Pancreas (tissue), 10 donors: ENCODE measurements around the gene LCN15. TPM values are rescaled to one million over a fixed set of nuclear protein-coding genes. Genes with fewer than 3 reads are reported as not detected.

Experiments used
- ATAC-seq, 4 donors: fragments of 200-7000 bp; cut with Tn5 transposase; one replicate each; pipeline versions ENCODE4 v1.8.0 to v1.9.1; 2020; ENCODE audit warnings: mild to moderate bottlenecking in 4 of 4, moderate library complexity in 4 of 4
- DNase-seq, 6 donors: peaks; one replicate each; pipeline ENCODE4 v3.0.0-alpha.2; 2020
- FAIRE-seq: peaks from 2 replicates; lab custom pipeline; 2012; peaks lifted over from hg19 to GRCh38; lab: Jason Lieb, UNC
- H3K27ac ChIP-seq, 4 donors: fragments of 200-600 bp; sonication (generic); 1 replicate in 3 of 4; 2 replicates in 1 of 4; pipeline versions ENCODE4 v1.5.0 to v1.8.0; 2020
- H3K27me3 ChIP-seq, 4 donors: fragments of 200-600 bp; one replicate each; pipeline ENCODE4 v1.8.0; 2021
- H3K36me3 ChIP-seq, 3 donors: fragments of 200-600 bp; sonication (generic) in 1 of 3; one replicate each; pipeline versions ENCODE4 v1.5.0 to v1.8.0; 2020 to 2021
- H3K4me1 ChIP-seq, 3 donors: fragments of 200-600 bp; one replicate each; pipeline ENCODE4 v1.8.0; 2021
- H3K4me3 ChIP-seq, 4 donors: fragments of 200-600 bp; sonication (generic) in 2 of 4; one replicate each; pipeline versions ENCODE4 v1.5.0 to v1.8.0; 2020 to 2021
- H3K9me3 ChIP-seq, 4 donors: fragments of 200-600 bp; one replicate each; pipeline ENCODE4 v1.8.0; 2021
- WGBS, 2 donors: extraction: QIAGEN DNeasy Blood & Tissue Kit; methylation state at CpG; one replicate each; pipeline ENCODE4 v1.1.7; 2013; 5-methylcytosine and 5-hydroxymethylcytosine counted together
- intact Hi-C, 3 donors: fragments of 100-400 bp; cut with DNase I; formaldehyde crosslinking; loops; one replicate each; pipeline versions ENCODE4 v1.11.1 to v1.14.2; 2022
- polyA plus RNA-seq, 2 donors: library from polyadenylated mRNA; stranded (reverse); fragments of 200-250 nt; gene quantifications; one replicate each; pipeline ENCODE4 v1.2.3, GENCODE V29; 2013
- total RNA-seq, 6 donors: library from RNA; stranded (reverse); fragmentation: NEBNext Ultra II Directional in 4 of 6; extraction: Animal tissue kit (Norgen Biotek cat#: 25700) in 4 of 6; gene quantifications; one replicate each; pipeline versions ENCODE4 v1.2.1 to v1.2.4, GENCODE V29; 2021 to 2023
- TF ChIP-seq, protein P1 (sequence below), 4 donors: fragments of 200-600 bp; sonication (generic) in 3 of 4; IDR thresholded peaks; one replicate each; pipeline versions ENCODE4 v1.5.0 to v1.8.0; 2021; ENCODE audit warnings: antibody characterized with exemption in 4 of 4
- donor health status: healthy with polysubstance abuse.
- donor health status: DM: no; HTN: no; CAD: no; lungs with moderate emphysema.
- donor health status: DM: no; HTN: no; CAD: no.
- donor health status: control.
- donor health status: control.
- donor health status: Bipolar disorder and iron deficiency.
- donor health status: DM: yes; HTN: yes; CAD: no.
- donor health status: DM: no; HTN: no; CAD: no.
- donor health status: DM: no; HTN: no; CAD: no.
- donor health status: DM: yes; HTN: yes; CAD: no.

The LCN15 gene
- total and polyA plus RNA-seq, 8 donors, result not detected

DNA sequence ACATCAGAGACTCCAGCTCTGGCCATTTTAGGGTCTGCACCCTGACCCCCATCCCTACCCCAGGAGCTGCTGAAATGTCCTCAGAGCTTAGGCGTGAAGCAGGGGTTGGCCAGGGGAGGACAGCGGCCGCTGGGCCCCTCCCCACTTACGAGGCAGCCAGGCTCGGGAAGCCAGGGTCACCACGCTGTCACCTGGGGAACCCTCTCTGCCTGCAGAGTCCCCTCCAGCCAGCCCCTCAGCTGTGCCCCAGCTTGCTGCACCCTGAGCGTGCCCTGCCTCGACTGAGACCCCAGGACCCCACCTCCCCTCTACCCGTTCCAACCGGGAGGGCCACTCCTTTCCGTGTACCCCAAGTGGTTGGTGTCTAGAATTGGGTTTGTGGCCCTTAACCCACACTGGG is 24.2 kb downstream of the LCN15 start:
- DNase-seq, result peak in 1 of 6 donors; percentile 57
- Histone ChIP-seq H3K27me3 (no peaks in the 10 kb centered on the region), H3K36me3 (no peaks in the 10 kb centered on the region), H3K4me1 (peaks cover 12 to 17% (median 14%) of the 10 kb centered on the region in 3 donors), H3K9me3 (no peaks in the 10 kb centered on the region), H3K4me3 (no peak overlapping the region), H3K27ac (no peak overlapping the region)
- TF ChIP-seq, protein P1, sequence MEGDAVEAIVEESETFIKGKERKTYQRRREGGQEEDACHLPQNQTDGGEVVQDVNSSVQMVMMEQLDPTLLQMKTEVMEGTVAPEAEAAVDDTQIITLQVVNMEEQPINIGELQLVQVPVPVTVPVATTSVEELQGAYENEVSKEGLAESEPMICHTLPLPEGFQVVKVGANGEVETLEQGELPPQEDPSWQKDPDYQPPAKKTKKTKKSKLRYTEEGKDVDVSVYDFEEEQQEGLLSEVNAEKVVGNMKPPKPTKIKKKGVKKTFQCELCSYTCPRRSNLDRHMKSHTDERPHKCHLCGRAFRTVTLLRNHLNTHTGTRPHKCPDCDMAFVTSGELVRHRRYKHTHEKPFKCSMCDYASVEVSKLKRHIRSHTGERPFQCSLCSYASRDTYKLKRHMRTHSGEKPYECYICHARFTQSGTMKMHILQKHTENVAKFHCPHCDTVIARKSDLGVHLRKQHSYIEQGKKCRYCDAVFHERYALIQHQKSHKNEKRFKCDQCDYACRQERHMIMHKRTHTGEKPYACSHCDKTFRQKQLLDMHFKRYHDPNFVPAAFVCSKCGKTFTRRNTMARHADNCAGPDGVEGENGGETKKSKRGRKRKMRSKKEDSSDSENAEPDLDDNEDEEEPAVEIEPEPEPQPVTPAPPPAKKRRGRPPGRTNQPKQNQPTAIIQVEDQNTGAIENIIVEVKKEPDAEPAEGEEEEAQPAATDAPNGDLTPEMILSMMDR (IDR thresholded peaks at IDR 0.05), result no peak
- 69 to 85% methylated on average over 11 of the region's 11 CpGs for WGBS, 2 donors
- no peak for FAIRE-seq
- no peak for ATAC-seq
- intact Hi-C loops, result no loop called here

DNA sequence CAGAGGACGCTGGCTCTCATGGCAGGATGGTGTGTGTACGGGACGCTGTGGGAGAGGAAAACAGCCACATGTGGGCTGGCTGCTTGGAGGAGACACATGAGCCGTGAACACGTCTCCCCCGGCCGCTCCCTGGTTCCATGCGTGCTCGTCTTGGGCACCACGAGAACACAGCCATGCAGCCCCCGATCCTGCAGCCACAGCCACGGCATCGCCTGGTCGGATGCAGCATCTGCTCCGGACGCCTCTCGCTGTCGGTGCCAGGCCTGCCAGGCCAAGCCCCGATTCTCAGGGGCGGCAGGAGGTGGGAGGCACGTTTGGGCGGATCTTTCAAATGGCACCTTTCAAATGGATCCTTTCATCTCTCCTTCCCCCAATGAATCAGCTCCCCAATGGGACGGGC is 24.8 kb downstream of the LCN15 start:
- 74 to 91% methylated on average over 23 of the region's 23 CpGs for WGBS, 2 donors
- Histone ChIP-seq H3K9me3 (no peaks in the 10 kb centered on the region), H3K4me3 (no peak overlapping the region), H3K36me3 (no peaks in the 10 kb centered on the region), H3K27me3 (no peaks in the 10 kb centered on the region), H3K4me1 (peaks cover 12 to 17% (median 14%) of the 10 kb centered on the region in 3 donors), H3K27ac (no peak overlapping the region)
- intact Hi-C loops, result no loop called here
- FAIRE-seq (no peak), DNase-seq (peak in 1 of 6 donors; percentile 47), ATAC-seq (no peak)
- TF ChIP-seq, protein P1 (IDR thresholded peaks at IDR 0.05), result no peak

GRCh38 chr9:136738960-136739359 is 25.4 kb downstream of the LCN15 start:
- DNase-seq (peak in 1 of 6 donors; percentile 35), FAIRE-seq (no peak), ATAC-seq (no peak)
- Histone ChIP-seq H3K36me3 (no peaks in the 10 kb centered on the region), H3K9me3 (no peaks in the 10 kb centered on the region), H3K4me1 (peaks cover 12 to 17% (median 14%) of the 10 kb centered on the region in 3 donors), H3K27me3 (no peaks in the 10 kb centered on the region), H3K27ac (no peak overlapping the region), H3K4me3 (no peak overlapping the region)
- intact Hi-C loops, result no loop called here
- TF ChIP-seq, protein P1 (IDR thresholded peaks at IDR 0.05), result no peak
- WGBS, 2 donors, result 78 to 87% methylated on average over 20 of the region's 20 CpGs

DNA sequence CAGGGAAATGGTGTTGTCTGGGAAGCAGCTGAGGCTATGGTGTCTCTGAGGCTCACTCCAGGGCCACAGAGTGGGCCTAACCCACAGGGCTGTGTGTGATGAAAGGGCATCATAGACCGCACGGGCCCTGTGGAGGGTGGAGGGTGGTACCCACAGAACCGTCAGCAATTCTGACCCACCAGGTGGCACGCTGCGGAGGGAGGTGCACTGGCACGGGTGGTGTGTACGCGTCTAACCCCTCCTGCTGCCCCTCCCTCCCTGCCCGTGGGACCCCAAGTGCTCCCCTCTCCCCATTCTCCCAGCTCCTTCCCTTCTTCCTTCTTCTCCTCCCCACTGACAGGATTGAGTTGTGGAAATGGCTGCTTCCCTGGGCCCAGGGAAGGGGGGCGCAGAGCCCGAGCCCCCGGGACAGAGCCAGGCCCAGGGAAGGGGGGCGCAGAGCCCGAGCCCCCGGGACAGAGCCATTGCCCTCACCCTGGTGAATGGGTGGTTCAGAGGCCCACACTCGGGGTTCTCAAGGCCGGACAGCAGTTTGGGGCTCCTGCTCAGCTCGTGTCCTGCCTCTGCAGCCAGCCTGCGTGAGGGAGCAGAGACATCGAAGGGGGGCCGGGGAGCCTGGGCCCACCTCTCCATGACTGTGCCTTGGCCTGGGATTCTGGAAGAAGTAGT is 28.4 kb downstream of the LCN15 start:
- no peak overlapping the region for H3K27ac ChIP-seq
- WGBS, 2 donors, result 82 to 85% methylated on average over 20 to 21 of the region's 21 CpGs
- FAIRE-seq (no peak), DNase-seq (peak in 2 of 6 donors; percentile 21 to 62), ATAC-seq (no peak)
- intact Hi-C loops, result no loop called here
- TF ChIP-seq, protein P1 (IDR thresholded peaks at IDR 0.05), result no peak
- H3K36me3 ChIP-seq, result no peaks in the 10 kb centered on the region
- no peaks in the 10 kb centered on the region for H3K9me3 ChIP-seq
- H3K4me3 ChIP-seq, result no peak overlapping the region
- peaks cover 0 to 2% (median 0%) of the 10 kb centered on the region in 3 donors for H3K4me1 ChIP-seq
- H3K27me3 ChIP-seq, result no peaks in the 10 kb centered on the region

DNA sequence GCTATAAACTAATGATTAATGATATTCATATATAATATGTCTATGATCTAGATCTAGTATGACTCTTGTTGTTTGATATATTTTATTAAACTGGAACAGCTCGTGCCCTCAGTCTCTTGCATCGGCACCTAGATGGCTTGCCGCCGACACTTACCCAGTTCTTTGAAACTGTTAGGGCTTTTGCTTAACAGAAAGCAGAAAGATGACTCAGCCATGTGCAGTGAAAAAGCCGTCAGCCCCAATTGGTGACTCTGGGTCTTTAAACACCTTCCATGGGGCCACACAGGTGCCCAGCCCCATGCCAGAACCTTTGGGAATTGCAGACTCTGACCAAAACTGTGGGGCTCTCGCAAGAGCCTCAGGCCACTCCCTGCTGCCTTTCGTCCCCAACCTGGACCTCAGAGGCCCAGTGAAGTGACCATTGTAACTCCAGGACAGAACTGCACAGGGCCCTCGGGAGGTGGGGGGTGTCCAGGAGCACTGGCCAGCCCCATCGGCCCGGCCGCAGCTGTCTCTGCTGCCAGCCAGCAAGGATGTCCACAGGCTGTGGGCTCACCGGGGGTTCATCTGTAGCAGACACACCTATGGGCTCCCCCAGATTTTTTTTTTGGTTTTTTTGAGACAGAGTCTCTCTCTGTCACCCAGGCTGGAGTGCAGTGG is 29.4 kb downstream of the LCN15 start:
- FAIRE-seq, result no peak
- Histone ChIP-seq H3K27me3 (no peaks in the 10 kb centered on the region), H3K36me3 (no peaks in the 10 kb centered on the region), H3K9me3 (no peaks in the 10 kb centered on the region), H3K4me3 (no peak overlapping the region), H3K27ac (no peak overlapping the region), H3K4me1 (no peaks in the 10 kb centered on the region)
- TF ChIP-seq, protein P1 (IDR thresholded peaks at IDR 0.05), result no peak
- intact Hi-C loops, result no loop called here
- peak in 2 of 6 donors; percentile 8 to 29 for DNase-seq
- no peak for ATAC-seq
- WGBS, 2 donors, result 84 to 85% methylated on average over 12 of the region's 12 CpGs
